HL-60 (cell line): Measurements from ENCODE around the gene PTPRM.

Experiments used
- DNase-seq, 2 experiments: peaks; one replicate each; pipeline ENCODE4 v3.0.0-alpha.2; 2010 to 2020; ENCODE audit warnings: low read depth in 1 of 2, low spot score in 1 of 2
- H3K27ac ChIP-seq: fragments of 250-450 bp; sonication (Bioruptor Pico); replicated peaks from 2 replicates; pipeline ENCODE4 v1.5.1; 2020; ENCODE audit warnings: mild to moderate bottlenecking, moderate library complexity
- H3K27me3 ChIP-seq: fragments of 250-450 bp; sonication (Bioruptor Pico); 2 replicates; pipeline ENCODE4 v1.5.1; 2021; ENCODE audit warnings: mild to moderate bottlenecking, moderate library complexity; ENCODE audit not compliant: insufficient read depth, poor library complexity, severe bottlenecking
- H3K4me3 ChIP-seq: replicated peaks from 2 replicates; pipeline ENCODE4 v1.5.1; 2011; ENCODE audit warnings: mild to moderate bottlenecking, control low read depth, low read length; ENCODE audit not compliant: insufficient read depth
- CTCF ChIP-seq: IDR thresholded peaks from one replicate; pipeline ENCODE4 v1.5.1; 2011; ENCODE audit warnings: low read length, control low read depth, inconsistent platforms; ENCODE audit not compliant: insufficient read depth
- GABPA ChIP-seq: IDR thresholded peaks from 2 replicates; pipeline ENCODE4 v1.6.1; 2012; ENCODE audit warnings: low read depth
- POLR2AphosphoS5 ChIP-seq: IDR thresholded peaks from 2 replicates; pipeline ENCODE4 v1.6.1; 2012; ENCODE audit warnings: low read depth
- REST ChIP-seq: IDR thresholded peaks from 2 replicates; pipeline ENCODE4 v1.6.1; 2012; ENCODE audit warnings: low read depth; ENCODE audit not compliant: insufficient replicate concordance
- SPI1 ChIP-seq: IDR thresholded peaks from 2 replicates; pipeline ENCODE4 v1.6.1; 2012; ENCODE audit warnings: low read depth, mild to moderate bottlenecking, borderline replicate concordance
- long read RNA-seq: library from polyadenylated mRNA; unstranded; transcript quantifications from one replicate; pipeline ENCODE4 v2.0.0, GENCODE V29; 2020

PTPRM gene
- long read RNA-seq, partial matches to known transcripts = 0 of 5 reads
- long read RNA-seq, other reads (novel, unspliced or antisense) = 5 of 5 reads

GRCh38 chr18:7566567-7567473 is at the start of gene PTPRM:
Gene PTPRM, plus strand, starts transcription at chr18:7567316. Its CDS starts 503 bp downstream, at chr18:7567819.
- peak in 1 of 2 experiments; percentile 49 for DNase-seq
- H3K4me3 ChIP-seq = peak within 1 kb of the TSS; percentile 43
- peaks cover 41% of the 10 kb centered on the region for H3K27me3 ChIP-seq

GRCh38 chr18:7517852-7518251 is 49.3 kb upstream of the PTPRM start:
- DNase-seq = no peak
- Histone ChIP-seq H3K27me3 (no peaks in the 10 kb centered on the region), H3K4me3 (no peak overlapping the region), H3K27ac (no peak overlapping the region)
- TF ChIP-seq GABPA (no peak), CTCF (no peak), SPI1 (no peak), POLR2AphosphoS5 (no peak), REST (no peak)

More at GRCh38 chr18:7566567-7567473, at the start of gene PTPRM:
- TF ChIP-seq REST (no peak), GABPA (no peak), CTCF (no peak), POLR2AphosphoS5 (no peak)
- no peak within 1 kb of the TSS for H3K27ac ChIP-seq

- TF ChIP-seq REST = no peak
- TF ChIP-seq POLR2AphosphoS5 = no peak
- TF ChIP-seq GABPA = no peak
- TF ChIP-seq CTCF = no peak
- no peak for TF ChIP-seq SPI1
- Histone ChIP-seq H3K27me3 (no peaks in the 10 kb centered on the region), H3K27ac (no peak overlapping the region), H3K4me3 (no peak overlapping the region)
- no peak for DNase-seq
Observed at GRCh38 chr18:7520200-7520785, 46.8 kb upstream of the PTPRM start.
